22Rv1 (cell line): Measurements from ENCODE around the gene COMMD4.
A peak's percentile ranks its signal among the peaks of the same experiment; 100 is the strongest.
"Not testable (repeated sequence)": the region's sequence is repeated elsewhere in the genome, so short reads cannot be mapped to it uniquely, and the experiment has no call there.

Experiments used
- H3K27ac ChIP-seq: fragments of 450-650 bp; 2 replicates; pipeline ENCODE4 v1.5.1; 2017
- ZFX ChIP-seq: fragments of 450-650 bp; IDR thresholded peaks from 2 replicates; pipeline ENCODE4 v1.6.1; 2017; ENCODE audit warnings: antibody characterized with exemption, borderline replicate concordance
- TF ChIP-seq, protein P1 (sequence below): fragments of 450-650 bp; IDR thresholded peaks from 2 replicates; pipeline ENCODE4 v1.5.1; 2017; ENCODE audit warnings: mild to moderate bottlenecking

The COMMD4 gene

DNA sequence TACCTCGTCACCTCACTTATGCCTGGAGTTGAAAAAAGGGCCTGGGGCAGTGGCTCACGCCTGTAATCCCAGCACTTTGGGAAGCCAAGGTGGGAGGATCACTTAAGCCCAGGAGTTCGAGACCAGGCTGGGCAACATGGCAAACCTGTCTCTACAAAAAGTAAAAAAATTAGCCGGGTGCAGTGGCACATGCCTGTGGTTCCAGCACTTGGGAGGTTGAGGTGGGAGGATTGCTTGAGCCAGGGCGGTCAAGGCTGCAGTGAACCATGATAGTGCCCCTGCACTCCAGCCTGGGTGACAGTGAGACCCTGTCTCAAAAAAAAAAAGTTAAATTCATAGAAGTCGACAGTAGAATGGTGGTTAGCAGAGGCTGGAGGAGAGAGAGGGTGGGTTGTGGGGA lies 6.4 kb downstream of the COMMD4 start:
- TF ChIP-seq, protein P1, sequence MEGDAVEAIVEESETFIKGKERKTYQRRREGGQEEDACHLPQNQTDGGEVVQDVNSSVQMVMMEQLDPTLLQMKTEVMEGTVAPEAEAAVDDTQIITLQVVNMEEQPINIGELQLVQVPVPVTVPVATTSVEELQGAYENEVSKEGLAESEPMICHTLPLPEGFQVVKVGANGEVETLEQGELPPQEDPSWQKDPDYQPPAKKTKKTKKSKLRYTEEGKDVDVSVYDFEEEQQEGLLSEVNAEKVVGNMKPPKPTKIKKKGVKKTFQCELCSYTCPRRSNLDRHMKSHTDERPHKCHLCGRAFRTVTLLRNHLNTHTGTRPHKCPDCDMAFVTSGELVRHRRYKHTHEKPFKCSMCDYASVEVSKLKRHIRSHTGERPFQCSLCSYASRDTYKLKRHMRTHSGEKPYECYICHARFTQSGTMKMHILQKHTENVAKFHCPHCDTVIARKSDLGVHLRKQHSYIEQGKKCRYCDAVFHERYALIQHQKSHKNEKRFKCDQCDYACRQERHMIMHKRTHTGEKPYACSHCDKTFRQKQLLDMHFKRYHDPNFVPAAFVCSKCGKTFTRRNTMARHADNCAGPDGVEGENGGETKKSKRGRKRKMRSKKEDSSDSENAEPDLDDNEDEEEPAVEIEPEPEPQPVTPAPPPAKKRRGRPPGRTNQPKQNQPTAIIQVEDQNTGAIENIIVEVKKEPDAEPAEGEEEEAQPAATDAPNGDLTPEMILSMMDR, result no peak
- no peak for TF ChIP-seq ZFX

DNA sequence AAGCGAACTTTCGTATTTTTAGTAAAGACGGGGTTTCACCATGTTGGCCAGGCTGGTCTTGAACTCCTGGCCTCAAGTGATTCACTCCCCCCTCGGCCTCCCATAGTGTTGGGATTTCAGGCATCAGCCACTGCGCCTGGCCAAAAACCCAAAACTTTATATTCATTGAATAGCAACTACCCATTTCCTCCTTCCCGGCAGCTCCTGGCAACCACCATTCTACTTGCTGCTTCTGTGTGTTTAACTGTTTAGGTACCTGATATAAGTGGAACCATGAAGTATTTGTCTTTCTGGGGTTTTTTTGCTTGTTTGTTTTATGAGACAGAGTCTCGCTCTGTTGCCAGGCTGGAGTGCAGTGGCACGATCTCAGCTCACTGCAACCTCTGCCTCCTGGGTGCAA lies 8.1 kb downstream of the COMMD4 start:
- not testable (repeated sequence) for H3K27ac ChIP-seq

More for the DNA sequence above, 6.4 kb downstream of the COMMD4 start:
- no peak overlapping the region for H3K27ac ChIP-seq

DNA sequence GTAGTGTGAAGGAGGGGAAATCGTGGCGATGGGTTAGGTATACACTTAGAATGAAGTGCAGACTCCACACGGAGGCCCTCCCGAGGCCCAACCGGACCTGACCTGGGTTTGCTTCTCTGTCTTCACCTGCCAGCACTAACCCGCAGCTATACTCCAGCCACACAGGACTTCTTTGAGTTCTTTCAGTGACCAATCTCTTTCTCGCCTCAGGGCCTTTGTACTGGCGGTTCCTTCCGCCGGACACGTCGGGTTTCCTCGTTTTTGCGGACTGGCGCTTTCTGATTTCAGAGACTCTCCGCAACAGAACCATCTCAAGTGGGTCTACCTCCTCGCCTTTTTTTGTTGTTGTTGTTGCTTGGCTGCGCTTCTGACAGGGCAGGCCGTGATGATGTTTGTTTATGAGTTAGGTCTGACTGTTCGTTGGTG lies 10.9 kb downstream of the COMMD4 start, which contains the start of gene NEIL1:
Gene NEIL1 (plus strand): TSS at position 244 of the 426 bp plus-strand sequence. CDS start 1,867 bp downstream, outside the sequence.
- H3K27ac ChIP-seq, result peak within 1 kb of the TSS; percentile 63
- TF ChIP-seq ZFX, result no peak
- TF ChIP-seq, protein P1, result no peak

DNA sequence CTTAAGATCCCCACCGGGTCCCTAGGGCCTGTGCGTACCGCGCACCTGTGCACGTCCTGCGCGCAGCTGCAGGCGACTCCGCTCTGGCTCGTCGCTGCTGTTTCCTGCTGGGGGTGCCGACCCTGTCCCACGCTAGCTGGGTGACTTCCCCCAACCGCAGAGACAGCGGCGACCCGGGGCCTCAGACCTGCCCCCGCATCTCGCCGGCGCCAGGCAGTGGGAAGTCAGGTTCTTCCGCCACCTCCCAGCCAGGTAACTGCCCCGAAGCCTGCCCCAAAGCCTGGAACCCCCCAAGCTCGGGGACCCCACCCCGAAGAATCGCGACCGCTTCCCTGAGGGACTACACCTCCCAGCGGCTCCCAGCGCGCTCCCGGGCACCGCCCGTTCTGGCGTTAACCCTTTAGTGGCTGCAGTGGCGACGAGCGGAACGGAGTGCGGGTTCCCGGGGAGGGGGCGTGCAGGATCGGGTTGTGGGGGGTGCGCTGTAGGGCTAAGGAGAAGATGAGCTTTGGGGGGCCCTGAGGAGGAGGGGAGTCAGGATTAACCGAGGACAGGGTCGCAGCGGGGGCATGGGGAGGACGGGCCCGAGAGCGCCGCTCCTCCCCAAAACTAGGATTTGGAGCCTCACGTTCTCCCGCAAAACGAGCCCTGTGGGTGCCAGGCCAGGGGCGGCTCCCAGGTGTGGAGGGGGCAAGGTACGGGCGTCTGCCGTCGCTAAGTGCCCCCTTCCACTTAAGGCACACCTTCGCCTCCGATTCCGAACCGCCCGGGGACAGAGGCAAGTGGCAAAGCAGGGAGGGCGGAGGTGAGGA lies 11.6 kb downstream of the COMMD4 start:
- peak overlapping the region; percentile 63 for H3K27ac ChIP-seq
- TF ChIP-seq ZFX, result no peak
- TF ChIP-seq, protein P1, result no peak

- no peak for TF ChIP-seq ZFX
- TF ChIP-seq, protein P1, result no peak
- H3K27ac ChIP-seq, result peak overlapping the region; percentile 63
Measured at GRCh38 chr15:75348034-75348561, 12.2 kb downstream of the COMMD4 start.

DNA sequence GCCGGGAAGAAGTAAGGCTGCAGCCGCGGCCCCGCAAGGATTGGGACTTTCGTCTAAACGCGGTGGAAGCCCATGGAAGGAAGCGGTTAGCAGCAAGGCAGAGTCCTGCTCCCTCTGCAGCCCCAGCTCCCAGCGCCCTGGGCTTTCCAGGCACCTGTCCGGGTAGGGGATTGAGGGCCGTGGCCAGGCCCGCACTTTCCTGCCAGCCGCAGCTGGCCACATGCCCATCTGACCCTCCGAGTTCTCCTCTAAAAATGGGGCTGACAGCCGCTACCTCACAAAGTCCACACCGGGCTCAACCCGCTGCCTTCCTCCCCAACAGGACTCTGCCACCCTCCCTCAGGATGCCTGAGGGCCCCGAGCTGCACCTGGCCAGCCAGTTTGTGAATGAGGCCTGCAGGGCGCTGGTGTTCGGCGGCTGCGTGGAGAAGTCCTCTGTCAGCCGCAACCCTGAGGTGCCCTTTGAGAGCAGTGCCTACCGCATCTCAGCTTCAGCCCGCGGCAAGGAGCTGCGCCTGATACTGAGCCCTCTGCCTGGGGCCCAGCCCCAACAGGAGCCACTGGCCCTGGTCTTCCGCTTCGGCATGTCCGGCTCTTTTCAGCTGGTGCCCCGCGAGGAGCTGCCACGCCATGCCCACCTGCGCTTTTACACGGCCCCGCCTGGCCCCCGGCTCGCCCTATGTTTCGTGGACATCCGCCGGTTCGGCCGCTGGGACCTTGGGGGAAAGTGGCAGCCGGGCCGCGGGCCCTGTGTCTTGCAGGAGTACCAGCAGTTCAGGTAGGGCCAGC lies 12.9 kb downstream of the COMMD4 start:
- peak overlapping the region; percentile 63 for H3K27ac ChIP-seq
- TF ChIP-seq, protein P1, result no peak
- no peak for TF ChIP-seq ZFX

- H3K27ac ChIP-seq, result not testable (repeated sequence)
Measured at GRCh38 chr15:75349351-75349669, 13.4 kb downstream of the COMMD4 start.
